GM12878 (cell line): ENCODE data around the gene MAD1L1.

Experiments used
- EZH2 ChIP-seq: IDR thresholded peaks from 2 replicates; pipeline ENCODE4 v1.6.1; 2012; ENCODE audit warnings: low read depth, mild to moderate bottlenecking, control low read depth, inconsistent platforms, low read length, borderline replicate concordance; ENCODE audit not compliant: control insufficient read depth
- HDGF ChIP-seq: fragments of 450-650 bp; IDR thresholded peaks from 2 replicates; pipeline ENCODE4 v1.6.1; 2016; ENCODE audit warnings: antibody characterized with exemption
- MEF2B ChIP-seq: fragments of 450-650 bp; IDR thresholded peaks from 2 replicates; pipeline ENCODE4 v1.6.1; 2018; ENCODE audit warnings: mild to moderate bottlenecking, moderate library complexity; ENCODE audit not compliant: partially characterized antibody, poor library complexity, severe bottlenecking
- RFX5 ChIP-seq: IDR thresholded peaks from 2 replicates; pipeline ENCODE4 v1.6.1; 2011; ENCODE audit warnings: low read depth, low read length, improper control_type of control experiment
- SIN3A ChIP-seq: IDR thresholded peaks from 2 replicates; pipeline ENCODE4 v1.6.1; 2012; ENCODE audit warnings: low read depth, low read length, improper control_type of control experiment
- SMC3 ChIP-seq: IDR thresholded peaks from 2 replicates; pipeline ENCODE4 v1.6.1; 2011; ENCODE audit warnings: low read length, improper control_type of control experiment, borderline replicate concordance
- SREBF1 ChIP-seq: IDR thresholded peaks from 2 replicates; pipeline ENCODE4 v1.6.1; 2012; ENCODE audit warnings: mild to moderate bottlenecking, low read length
- TF ChIP-seq, protein P1 (sequence below): IDR thresholded peaks from 2 replicates; pipeline ENCODE4 v1.6.1; 2011; ENCODE audit warnings: low read depth, mild to moderate bottlenecking, low read length, moderate library complexity, borderline replicate concordance; ENCODE audit errors: extremely low read depth
- TF ChIP-seq, protein P2 (sequence below), 3 experiments: IDR thresholded peaks in 2 of 3; conservative IDR thresholded peaks in 1 of 3; 2 replicates each; pipeline ENCODE4 v1.5.1; 2011; ENCODE audit warnings: low read depth in 3 of 3, low read length in 3 of 3, mild to moderate bottlenecking in 3 of 3, control low read depth in 2 of 3, moderate library complexity in 2 of 3, inconsistent platforms in 1 of 3, mixed read lengths in 1 of 3; ENCODE audit not compliant: control insufficient read depth in 2 of 3, insufficient read depth in 1 of 3; ENCODE audit errors: extremely low read depth in 1 of 3
- TF ChIP-seq, protein P3 (sequence below): IDR thresholded peaks from 2 replicates; pipeline ENCODE4 v1.6.1; 2012; ENCODE audit warnings: low read depth, low read length, improper control_type of control experiment

- TF ChIP-seq, protein P1, sequence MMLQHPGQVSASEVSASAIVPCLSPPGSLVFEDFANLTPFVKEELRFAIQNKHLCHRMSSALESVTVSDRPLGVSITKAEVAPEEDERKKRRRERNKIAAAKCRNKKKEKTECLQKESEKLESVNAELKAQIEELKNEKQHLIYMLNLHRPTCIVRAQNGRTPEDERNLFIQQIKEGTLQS: no peak
- no peak for TF ChIP-seq SIN3A
- no peak for TF ChIP-seq SREBF1
- TF ChIP-seq RFX5: no peak
- TF ChIP-seq, protein P2, sequence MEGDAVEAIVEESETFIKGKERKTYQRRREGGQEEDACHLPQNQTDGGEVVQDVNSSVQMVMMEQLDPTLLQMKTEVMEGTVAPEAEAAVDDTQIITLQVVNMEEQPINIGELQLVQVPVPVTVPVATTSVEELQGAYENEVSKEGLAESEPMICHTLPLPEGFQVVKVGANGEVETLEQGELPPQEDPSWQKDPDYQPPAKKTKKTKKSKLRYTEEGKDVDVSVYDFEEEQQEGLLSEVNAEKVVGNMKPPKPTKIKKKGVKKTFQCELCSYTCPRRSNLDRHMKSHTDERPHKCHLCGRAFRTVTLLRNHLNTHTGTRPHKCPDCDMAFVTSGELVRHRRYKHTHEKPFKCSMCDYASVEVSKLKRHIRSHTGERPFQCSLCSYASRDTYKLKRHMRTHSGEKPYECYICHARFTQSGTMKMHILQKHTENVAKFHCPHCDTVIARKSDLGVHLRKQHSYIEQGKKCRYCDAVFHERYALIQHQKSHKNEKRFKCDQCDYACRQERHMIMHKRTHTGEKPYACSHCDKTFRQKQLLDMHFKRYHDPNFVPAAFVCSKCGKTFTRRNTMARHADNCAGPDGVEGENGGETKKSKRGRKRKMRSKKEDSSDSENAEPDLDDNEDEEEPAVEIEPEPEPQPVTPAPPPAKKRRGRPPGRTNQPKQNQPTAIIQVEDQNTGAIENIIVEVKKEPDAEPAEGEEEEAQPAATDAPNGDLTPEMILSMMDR (IDR thresholded peaks at IDR 0.05 in 2 of 3, conservative IDR thresholded peaks at IDR 0.05 in 1 of 3; ENCODE audit: control insufficient read depth in 2 of 3, extremely low read depth in 1 of 3, insufficient read depth in 1 of 3, low read depth in 3 of 3, low read length in 3 of 3): no peak
- no peak for TF ChIP-seq EZH2
- no peak for TF ChIP-seq MEF2B
- TF ChIP-seq HDGF: no peak
- TF ChIP-seq SMC3: no peak
- TF ChIP-seq, protein P3, sequence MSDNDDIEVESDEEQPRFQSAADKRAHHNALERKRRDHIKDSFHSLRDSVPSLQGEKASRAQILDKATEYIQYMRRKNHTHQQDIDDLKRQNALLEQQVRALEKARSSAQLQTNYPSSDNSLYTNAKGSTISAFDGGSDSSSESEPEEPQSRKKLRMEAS: no peak
Measured at GRCh38 chr7:2134740-2135139, 98.0 kb downstream of the MAD1L1 start.
